Measurements from ENCODE around the gene DNAJC5. TPM values are rescaled to one million over a fixed set of nuclear protein-coding genes. Genes with fewer than 3 reads are reported as not detected.

DNAJC5 gene
- total RNA-seq, 4 donors from 2014 or later = 24.3 to 47.5 (median 35.1) TPM

GRCh38 chr20:63932606-63933160 is 37.8 kb downstream of the DNAJC5 start:
- TF ChIP-seq CTCF (IDR thresholded peaks at IDR 0.05; ENCODE audit: low read depth) = no peak

DNA sequence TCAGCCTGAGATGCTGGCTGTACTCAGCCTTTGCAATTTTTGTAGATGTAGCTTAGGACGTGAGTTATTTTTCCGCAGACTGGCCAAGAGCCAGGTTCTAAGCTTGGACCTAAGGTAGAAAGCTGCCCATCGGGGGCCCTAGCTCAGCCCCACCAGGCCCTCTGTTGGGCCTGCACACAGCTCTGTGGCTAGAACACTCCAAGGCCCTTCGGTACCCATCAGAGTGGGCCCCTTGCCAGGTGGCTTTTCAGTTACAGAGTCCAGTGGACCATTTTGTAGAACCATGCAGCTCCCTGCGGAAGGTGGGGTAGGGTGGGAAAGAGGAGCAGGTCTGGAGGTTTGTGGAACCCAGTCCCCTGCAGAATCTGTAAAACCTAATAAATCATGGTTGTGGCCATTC is 38.7 kb downstream of the DNAJC5 start:
- TF ChIP-seq CTCF (IDR thresholded peaks at IDR 0.05; ENCODE audit: low read depth) = no peak

DNA sequence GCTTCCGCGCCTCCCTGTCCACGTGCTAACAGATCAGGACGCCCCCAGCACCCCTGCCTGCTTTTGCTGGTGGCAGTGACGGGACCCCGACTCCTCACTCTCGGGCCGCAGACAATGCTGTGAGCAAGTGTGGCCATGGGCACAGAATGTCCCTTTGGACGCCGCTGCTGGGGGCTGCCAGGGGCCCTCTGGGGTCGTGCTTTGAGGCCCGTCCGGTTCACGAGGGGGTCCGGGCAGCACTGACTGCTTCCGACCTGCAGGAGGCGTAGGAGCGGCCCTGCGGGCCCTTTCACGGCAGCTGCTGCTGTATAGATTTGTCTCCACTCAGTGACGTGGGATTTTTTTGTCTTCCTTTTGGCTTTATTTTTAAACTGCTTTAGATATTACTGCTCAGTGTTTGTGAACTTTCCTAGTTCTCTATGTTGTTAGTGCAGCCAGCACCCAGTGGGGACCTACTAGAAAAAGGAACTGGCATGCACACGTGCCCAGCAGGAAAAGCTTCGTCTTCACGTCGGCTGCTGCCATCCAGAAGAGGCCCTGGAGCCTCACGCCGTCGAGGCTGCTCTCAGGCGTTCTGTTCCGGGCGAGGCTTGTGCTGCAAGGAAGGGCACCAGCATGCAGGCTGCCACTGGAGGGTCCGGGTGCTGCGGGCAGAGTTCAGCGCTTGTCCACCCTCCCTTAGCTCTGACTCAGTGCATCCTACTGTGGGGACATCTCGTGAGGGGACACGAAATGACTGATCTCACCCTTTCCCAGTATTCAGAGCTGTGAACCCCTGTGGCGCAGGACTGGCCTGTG is 39.5 kb downstream of the DNAJC5 start:
- no peak for TF ChIP-seq CTCF (IDR thresholded peaks at IDR 0.05; ENCODE audit: low read depth)

DNA sequence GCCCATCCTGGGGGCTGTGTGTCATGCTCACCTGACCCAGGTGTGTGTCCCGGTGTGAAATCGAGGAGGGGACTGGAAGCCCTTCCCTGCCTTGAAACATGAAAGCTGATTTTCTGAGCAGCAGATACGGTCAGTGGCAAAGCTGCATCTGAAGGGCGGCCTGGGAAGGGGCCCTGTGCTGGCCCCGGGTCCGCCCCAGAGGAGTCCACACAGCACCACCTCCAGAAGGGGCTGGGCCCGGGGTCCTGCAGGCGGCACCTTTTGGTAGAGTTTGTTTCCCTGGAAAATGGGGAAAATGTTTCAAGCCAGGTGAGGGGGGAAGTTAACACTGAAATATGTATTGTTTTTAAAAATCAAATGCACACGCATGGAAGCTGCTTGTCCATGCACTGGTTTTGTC is 40.5 kb downstream of the DNAJC5 start:
- TF ChIP-seq CTCF (IDR thresholded peaks at IDR 0.05; ENCODE audit: low read depth) = no peak

- TF ChIP-seq CTCF (IDR thresholded peaks at IDR 0.05; ENCODE audit: low read depth) = no peak
These were observed 42.7 kb downstream of the DNAJC5 start for GRCh38 chr20:63937596-63937995.

- no peak for TF ChIP-seq CTCF (IDR thresholded peaks at IDR 0.05; ENCODE audit: low read depth)
These were observed 44.4 kb downstream of the DNAJC5 start for GRCh38 chr20:63939061-63939935.

- no peak for TF ChIP-seq CTCF (IDR thresholded peaks at IDR 0.05; ENCODE audit: low read depth)
These were observed 45.1 kb downstream of the DNAJC5 start for GRCh38 chr20:63940071-63940471.
